GM19455 (cell line): ENCODE results near the gene FSTL5.
A peak's percentile ranks its signal among the peaks of the same experiment; 100 is the strongest.
"Not testable (repeated sequence)": the region's sequence is repeated elsewhere in the genome, so short reads cannot be mapped to it uniquely, and the experiment has no call there.

Experiments
- ATAC-seq: cut with Tn5 transposase; IDR thresholded peaks from one replicate; pipeline ENCODE4 v1.9.1; 2021; ENCODE audit not compliant: unreplicated experiment

Gene FSTL5

DNA sequence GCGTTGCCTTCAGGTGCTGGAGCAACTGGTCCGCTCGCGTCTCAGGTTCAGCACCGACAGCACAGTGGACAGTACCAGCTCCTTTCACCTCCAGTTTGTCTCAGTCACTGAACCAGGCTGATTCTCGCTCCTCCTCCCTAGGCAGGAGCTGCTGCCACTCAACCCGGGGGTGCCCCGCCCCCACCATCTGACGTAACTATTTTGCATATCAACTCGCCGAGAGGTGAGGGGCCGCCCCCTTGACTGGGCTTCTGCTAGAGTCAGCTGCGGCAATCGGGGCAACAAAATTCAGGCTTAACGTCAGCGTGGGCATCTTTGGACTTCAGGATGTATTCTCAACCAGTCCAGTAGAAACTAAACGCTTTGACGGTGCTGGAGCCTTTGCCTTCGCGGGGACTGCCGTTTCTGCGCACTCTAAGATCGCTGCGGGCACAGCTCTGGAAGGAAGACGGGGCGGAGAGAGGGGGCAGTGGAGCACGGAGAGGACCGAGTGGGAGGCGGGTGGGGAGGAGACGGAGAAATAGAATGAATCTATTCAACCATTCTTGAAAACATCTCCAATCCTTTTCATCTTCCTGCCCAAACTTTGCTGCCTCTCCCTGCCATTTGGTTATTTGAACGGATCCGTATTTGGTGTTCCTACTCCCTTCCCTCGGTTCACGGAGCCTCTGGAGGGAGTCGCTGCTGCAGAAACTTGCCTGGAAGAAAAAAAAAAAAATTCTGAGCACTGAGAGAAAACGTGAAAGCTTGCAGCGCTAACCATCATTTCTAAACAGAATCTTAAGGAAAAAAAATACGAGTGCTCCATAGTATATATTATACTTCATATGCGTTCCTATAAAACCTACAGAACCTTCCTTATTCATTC, at the start of gene FSTL5:
FSTL5 (minus strand) TSS at position 109 of the 868 bp plus-strand sequence. CDS start 52,604 bp downstream, outside the sequence.
- ATAC-seq, result peak; percentile 52

DNA sequence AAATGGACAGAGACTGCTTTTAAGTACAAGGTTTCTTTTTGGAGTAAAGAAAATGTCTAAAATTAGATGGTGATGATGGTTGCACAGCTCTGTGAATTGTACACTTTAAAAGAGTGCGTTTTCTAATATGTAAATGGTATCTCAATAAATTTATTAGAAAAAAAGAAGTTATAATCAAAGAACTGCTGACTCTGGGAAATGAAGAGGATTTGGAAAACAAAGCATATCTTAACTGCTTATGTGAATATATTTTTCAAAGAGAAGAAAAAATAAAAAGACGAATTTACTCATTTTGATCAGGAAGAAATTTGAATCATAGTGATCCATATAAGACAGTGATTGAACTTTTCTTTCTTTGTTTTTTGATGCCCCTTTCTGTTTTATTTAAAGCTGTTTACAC, 45.9 kb upstream of the FSTL5 start:
- ATAC-seq, result no peak

GRCh38 chr4:162203478-162203877, 39.7 kb upstream of the FSTL5 start:
- not testable (repeated sequence) for ATAC-seq

- no peak for ATAC-seq
These were observed 37.9 kb upstream of the FSTL5 start for GRCh38 chr4:162201673-162202072.

DNA sequence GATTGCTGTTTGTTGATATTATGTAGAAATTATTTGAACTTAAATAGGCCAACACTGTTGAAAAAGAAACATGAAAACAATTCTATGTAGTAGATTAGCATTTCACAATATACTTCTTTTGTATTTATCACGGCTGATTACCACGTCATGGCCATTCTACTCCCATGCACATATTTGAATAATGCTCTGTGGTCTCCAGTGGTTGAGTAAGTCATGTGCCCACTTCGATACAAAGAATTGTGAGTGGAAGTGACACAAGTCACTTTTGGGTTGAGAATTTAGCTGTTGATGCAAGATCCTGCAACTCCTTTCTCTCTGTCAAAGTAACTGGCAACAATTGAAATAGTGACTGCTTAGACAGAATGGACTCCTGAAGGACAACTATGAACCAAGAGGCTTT, 6.7 kb upstream of the FSTL5 start:
- no peak for ATAC-seq

GRCh38 chr4:162164906-162165510, 1.2 kb upstream of the FSTL5 start:
- no peak for ATAC-seq

GRCh38 chr4:162162672-162163071, 1.1 kb downstream of the FSTL5 start:
- no peak for ATAC-seq

- no peak for ATAC-seq
These were observed 6.6 kb downstream of the FSTL5 start for GRCh38 chr4:162157241-162157640.

DNA sequence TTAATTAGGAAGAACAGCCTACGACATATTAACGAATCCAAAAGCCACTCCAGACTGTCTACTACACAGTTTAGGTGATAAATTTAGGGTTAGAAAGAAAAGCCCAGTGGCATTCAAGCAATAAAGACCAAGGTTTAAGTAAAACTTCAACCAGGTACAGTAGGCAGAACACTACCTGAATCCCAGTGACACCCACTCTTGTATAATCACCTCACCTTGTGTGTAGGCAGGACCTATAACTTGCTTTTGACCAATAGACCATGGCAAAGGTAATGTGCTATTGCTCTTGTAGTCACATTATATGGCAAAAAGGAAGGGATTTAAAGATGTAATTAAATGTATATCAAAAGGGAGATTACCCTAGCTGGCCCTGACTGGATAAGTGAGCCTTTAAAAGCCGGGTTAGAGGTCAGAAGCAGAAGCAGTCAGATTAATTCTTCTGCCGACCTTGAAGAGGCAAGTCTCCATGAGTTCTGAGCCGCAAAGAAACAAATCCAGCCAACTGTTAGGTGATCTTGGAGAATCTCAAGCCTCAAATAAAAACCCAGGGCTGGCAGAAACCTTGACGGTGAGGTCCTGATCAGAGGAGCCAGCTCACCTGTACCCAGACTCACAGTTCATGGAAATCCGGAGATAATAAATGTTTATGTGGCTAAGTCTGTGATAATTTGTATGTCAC, 8.8 kb downstream of the FSTL5 start:
- no peak for ATAC-seq

DNA sequence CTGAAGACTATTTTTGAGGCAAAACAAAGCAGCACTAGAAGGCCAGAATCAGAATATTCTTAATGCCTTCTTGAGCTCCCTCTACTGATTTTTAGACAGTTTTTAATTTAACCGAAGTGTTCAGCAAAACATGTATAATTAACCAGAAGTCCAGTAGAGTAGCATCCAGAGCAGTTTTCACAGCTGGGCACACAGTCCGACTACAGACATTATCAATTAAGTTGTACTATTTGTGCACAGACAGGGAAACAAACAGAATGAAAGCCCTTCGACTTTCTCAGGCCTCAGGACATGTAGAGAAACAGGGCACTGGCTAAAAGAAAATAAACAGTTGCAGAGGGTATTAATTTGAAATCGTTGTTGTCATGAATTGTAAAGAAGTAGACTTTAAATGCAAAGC, 11.9 kb downstream of the FSTL5 start:
- no peak for ATAC-seq

GRCh38 chr4:162151386-162151785, 12.4 kb downstream of the FSTL5 start:
- no peak for ATAC-seq

DNA sequence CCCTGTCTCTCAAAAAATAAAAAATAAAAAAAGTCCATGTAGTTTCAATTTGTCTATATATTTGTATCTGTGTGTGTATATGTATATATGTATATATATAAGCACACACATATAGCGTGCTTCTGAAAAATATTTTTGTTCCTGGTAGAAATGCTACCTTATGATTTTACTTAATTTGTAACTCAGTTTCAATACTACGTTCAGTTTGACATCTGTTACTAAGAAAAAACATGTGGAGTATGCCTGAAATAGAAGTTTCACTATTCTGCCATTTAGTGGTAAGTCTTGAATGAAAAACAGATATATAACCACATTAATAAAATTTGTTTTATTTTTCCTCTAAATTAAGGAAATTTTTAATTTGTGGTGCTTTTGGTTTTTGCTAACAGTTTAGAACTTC, 14.2 kb downstream of the FSTL5 start:
- no peak for ATAC-seq

DNA sequence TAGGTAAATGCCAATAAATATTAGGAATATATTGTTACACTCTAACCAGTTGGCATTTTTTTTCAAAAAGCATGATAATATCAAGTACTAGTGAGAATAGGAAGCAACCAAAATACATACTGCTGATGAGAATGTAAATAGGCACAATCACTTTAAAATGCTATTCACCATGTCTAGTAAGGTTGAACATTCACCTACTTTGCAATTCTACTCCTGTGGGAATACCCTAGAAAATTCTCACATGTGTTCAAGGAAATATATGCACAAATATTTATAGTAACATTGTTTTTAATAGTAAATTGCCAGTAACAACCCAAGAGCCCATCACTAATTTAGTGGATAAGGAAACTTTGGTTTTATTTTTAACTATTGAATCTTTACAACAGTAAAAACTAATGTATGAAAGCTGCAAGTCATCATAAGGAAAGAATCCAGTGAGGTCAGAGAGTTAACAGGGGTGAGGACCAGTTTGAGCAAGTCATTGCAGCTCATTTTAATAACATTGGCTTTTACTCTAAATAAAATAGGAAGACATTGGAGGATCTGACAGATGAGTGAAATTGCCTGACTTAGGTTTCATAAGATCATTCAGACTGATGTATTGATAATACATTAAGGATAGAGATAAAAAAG, 23.6 kb downstream of the FSTL5 start:
- no peak for ATAC-seq

DNA sequence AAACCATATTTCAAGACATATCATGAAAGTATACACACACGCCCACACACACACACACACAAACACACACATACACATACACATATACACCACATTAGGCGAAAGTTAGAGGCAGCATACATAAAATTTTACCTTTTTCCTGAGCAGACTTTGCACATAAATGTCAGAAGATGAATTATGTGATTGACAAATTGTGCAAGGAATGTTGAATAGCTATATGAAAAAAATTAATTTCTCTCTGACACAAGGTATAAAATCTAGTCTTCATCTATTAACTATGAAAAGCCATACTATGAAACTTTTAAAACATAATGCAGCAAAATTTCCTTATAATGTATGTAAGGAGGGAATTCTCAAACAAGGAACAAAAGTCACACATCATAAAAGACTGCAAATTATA, 24.4 kb downstream of the FSTL5 start:
- ATAC-seq, result no peak

DNA sequence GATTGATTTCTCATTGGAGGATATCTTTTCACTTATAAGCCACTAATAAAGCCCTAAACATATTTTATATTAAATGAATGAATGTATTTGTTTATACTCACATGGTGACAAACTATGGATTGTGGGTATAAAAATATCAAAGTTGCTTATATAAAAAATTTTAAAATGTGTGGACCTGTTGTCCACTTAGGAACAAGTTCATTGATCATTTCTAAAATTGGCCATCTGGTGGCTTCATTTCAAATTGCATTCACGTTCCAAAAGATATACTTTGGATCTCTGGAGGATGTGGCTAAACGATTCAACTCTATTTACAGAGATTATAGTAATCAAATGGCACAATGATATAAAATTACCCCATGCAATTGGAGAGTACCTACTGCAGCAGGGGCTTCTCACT, 32.5 kb downstream of the FSTL5 start:
- no peak for ATAC-seq

DNA sequence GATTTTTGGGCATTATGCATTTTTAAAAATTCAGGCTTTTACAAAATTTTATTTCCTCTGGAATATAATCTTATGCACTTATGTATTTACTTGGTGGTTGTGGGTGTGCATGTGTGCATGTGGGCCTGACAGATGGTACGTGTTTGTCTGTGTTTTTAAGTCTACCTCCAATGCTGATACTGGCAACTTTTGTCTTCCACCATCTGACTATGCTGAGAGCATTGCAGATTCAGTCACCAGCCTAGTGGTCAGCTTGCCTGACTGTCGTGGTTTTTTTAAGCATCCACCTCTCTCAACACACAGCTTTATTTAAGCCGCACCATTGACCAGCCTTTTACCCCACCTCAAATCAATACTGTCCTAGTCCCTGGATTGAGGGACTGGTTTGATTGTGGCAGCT, 37.1 kb downstream of the FSTL5 start:
- no peak for ATAC-seq

DNA sequence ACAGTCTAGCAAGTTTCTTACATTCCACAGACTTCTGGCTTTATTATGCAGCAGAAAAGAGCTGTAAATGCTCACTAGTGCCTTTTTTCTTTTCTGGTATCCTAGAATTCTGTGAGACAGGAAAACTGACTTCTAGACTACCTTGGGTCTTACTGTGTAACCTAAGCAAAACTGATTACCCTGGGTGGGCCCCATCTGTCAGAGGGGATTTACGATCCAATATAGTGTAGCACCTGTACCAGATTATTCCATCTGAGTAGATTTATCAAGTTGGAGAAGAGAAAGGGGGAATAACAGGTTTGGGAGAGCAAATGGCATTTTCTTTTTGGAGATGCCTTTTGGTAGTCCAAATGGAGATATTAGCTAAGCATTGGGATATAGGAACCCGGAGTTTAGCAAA, 46.7 kb downstream of the FSTL5 start:
- no peak for ATAC-seq

- ATAC-seq, result no peak
These were observed 47.6 kb downstream of the FSTL5 start for GRCh38 chr4:162116095-162116779.

DNA sequence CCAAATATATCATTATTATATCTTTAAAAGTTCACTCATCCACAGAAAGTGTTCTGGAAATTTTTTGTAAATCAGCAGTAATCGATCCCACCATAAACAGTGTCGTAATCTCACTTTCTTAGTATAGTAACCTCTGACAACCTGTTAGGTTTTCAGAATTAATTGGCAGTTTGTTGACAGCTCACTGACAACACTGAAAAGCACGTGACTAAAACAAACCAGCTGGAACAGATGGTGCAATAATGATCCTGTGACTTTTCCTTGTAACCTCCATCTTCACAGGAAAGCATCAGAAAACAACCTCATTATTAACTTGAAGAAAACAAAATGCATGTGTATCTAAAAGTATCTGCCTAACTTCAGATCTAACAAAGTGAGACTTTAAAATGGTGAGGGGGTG, 48.5 kb downstream of the FSTL5 start:
- ATAC-seq, result no peak

- no peak for ATAC-seq
These were observed 52.7 kb downstream of the FSTL5 start for GRCh38 chr4:162111078-162111477.
